Stimulated activated CD4-positive, alpha-beta T cell treated with anti-CD3 and anti-CD28 coated beads, Interleukin-4, amount 100 ng/mL, for 24 hours (primary cell): ENCODE data around the gene MYEF2.

Source experiments
- DNase-seq: peaks from one replicate; pipeline ENCODE4 v3.0.0-alpha.2; 2020

MYEF2 gene

GRCh38 chr15:48085591-48085930 is 92.5 kb downstream of the MYEF2 start:
- no peak for DNase-seq

GRCh38 chr15:48084759-48085590 is 93.1 kb downstream of the MYEF2 start:
- no peak for DNase-seq
